ENCODE results near the gene ADAMTS17.

The ADAMTS17 gene

GRCh38 chr15:100038736-100039135, 303.0 kb downstream of the ADAMTS17 start:
- no peak for DNase-seq

GRCh38 chr15:100037901-100038300, 303.9 kb downstream of the ADAMTS17 start:
- DNase-seq = no peak

GRCh38 chr15:100036015-100036414, 305.8 kb downstream of the ADAMTS17 start:
- DNase-seq = no peak

GRCh38 chr15:100034191-100034590, 307.6 kb downstream of the ADAMTS17 start:
- DNase-seq = no peak

GRCh38 chr15:100033140-100033857, 308.5 kb downstream of the ADAMTS17 start:
- no peak for DNase-seq

GRCh38 chr15:100032358-100033085, 309.3 kb downstream of the ADAMTS17 start:
- no peak for DNase-seq

- no peak for DNase-seq
These were observed 310.0 kb downstream of the ADAMTS17 start for GRCh38 chr15:100031665-100032357.

GRCh38 chr15:100030586-100031229, 311.1 kb downstream of the ADAMTS17 start:
- no peak for DNase-seq

GRCh38 chr15:100029868-100030479, 311.8 kb downstream of the ADAMTS17 start:
- no peak for DNase-seq

- DNase-seq = no peak
These were observed 312.7 kb downstream of the ADAMTS17 start for GRCh38 chr15:100029045-100029444.

GRCh38 chr15:100026041-100026440, 315.7 kb downstream of the ADAMTS17 start:
- DNase-seq = no peak

GRCh38 chr15:100022806-100023205, 319.0 kb downstream of the ADAMTS17 start:
- DNase-seq = peak; percentile 7

- DNase-seq = peak; percentile 13
These were observed 319.4 kb downstream of the ADAMTS17 start for GRCh38 chr15:100022391-100022790.

GRCh38 chr15:100021653-100022052, 320.1 kb downstream of the ADAMTS17 start:
- peak; percentile 41 for DNase-seq

GRCh38 chr15:100020614-100021013, 321.2 kb downstream of the ADAMTS17 start:
- DNase-seq = no peak

- peak; percentile 96 for DNase-seq
These were observed 321.6 kb downstream of the ADAMTS17 start for GRCh38 chr15:100020189-100020588.

GRCh38 chr15:100019601-100020000, 322.2 kb downstream of the ADAMTS17 start:
- peak; percentile 41 for DNase-seq

GRCh38 chr15:100018191-100018590, 323.6 kb downstream of the ADAMTS17 start:
- DNase-seq = peak; percentile 2

- DNase-seq = peak; percentile 61
These were observed 324.6 kb downstream of the ADAMTS17 start for GRCh38 chr15:100017140-100017539.

- peak; percentile 44 for DNase-seq
These were observed 325.1 kb downstream of the ADAMTS17 start for GRCh38 chr15:100016632-100017031.

GRCh38 chr15:100011235-100011634, 330.5 kb downstream of the ADAMTS17 start:
- no peak for DNase-seq

GRCh38 chr15:100009372-100009771, 332.4 kb downstream of the ADAMTS17 start:
- DNase-seq = peak; percentile 18

GRCh38 chr15:100008258-100008657, 333.5 kb downstream of the ADAMTS17 start:
- peak; percentile 47 for DNase-seq
